HepG2 (cell line): ENCODE data around the gene PIEZO1. TPM values are rescaled to one million over a fixed set of nuclear protein-coding genes. Genes with fewer than 3 reads are reported as not detected.

Source experiments
- AKAP8 ChIP-seq: sonication (generic); formaldehyde crosslinking; IDR thresholded peaks from 2 replicates; pipeline ENCODE4 v1.5.1; 2020; ENCODE audit warnings: mild to moderate bottlenecking, missing genetic modification reagents
- ATAD3A ChIP-seq: sonication (generic); formaldehyde crosslinking; IDR thresholded peaks from 2 replicates; pipeline ENCODE4 v1.4.0; 2020; ENCODE audit warnings: missing genetic modification reagents
- ATF7 ChIP-seq, 2 experiments: fragments of 450-650 bp in 1 of 2; sonication (generic) in 1 of 2; formaldehyde crosslinking in 1 of 2; IDR thresholded peaks; 2 replicates each; pipeline versions ENCODE4 v1.4.0 to v1.6.1; 2016 to 2020; ENCODE audit warnings: antibody characterized with exemption in 1 of 2, mild to moderate bottlenecking in 1 of 2, missing genetic modification reagents in 1 of 2
- BRCA1 ChIP-seq: sonication (generic); formaldehyde crosslinking; IDR thresholded peaks from 2 replicates; pipeline ENCODE4 v1.4.0; 2020; ENCODE audit warnings: missing genetic modification reagents
- CBX5 ChIP-seq: sonication (generic); formaldehyde crosslinking; IDR thresholded peaks from 2 replicates; pipeline ENCODE4 v1.4.0; 2020; ENCODE audit warnings: missing genetic modification reagents, borderline replicate concordance
- GATA4 ChIP-seq: sonication (generic); IDR thresholded peaks from 2 replicates; pipeline ENCODE4 v1.6.1; 2016; ENCODE audit warnings: antibody characterized with exemption, low read depth, borderline replicate concordance
- HNF4G ChIP-seq, 2 experiments: sonication (generic) in 1 of 2; formaldehyde crosslinking in 1 of 2; IDR thresholded peaks; 2 replicates each; pipeline versions ENCODE4 v1.4.0 to v1.6.1; 2011 to 2020; ENCODE audit warnings: borderline replicate concordance in 2 of 2, low read depth in 2 of 2, mild to moderate bottlenecking in 2 of 2, low read length in 1 of 2, missing genetic modification reagents in 1 of 2, moderate library complexity in 1 of 2
- MAFG ChIP-seq: sonication (generic); formaldehyde crosslinking; IDR thresholded peaks from 2 replicates; pipeline ENCODE4 v1.5.1; 2020; ENCODE audit warnings: mild to moderate bottlenecking, missing genetic modification reagents
- NCOR1 ChIP-seq: fragments of 200-600 bp; sonication (generic); IDR thresholded peaks from 2 replicates; pipeline ENCODE4 v1.7.0; 2017; ENCODE audit warnings: antibody characterized with exemption, low read length, borderline replicate concordance
- RBAK ChIP-seq: sonication (generic); formaldehyde crosslinking; IDR thresholded peaks from 2 replicates; pipeline ENCODE4 v1.5.1; 2020; ENCODE audit warnings: mild to moderate bottlenecking, missing genetic modification reagents
- TOPORS ChIP-seq: sonication (generic); formaldehyde crosslinking; IDR thresholded peaks from 2 replicates; pipeline ENCODE4 v1.8.0; 2023; ENCODE audit warnings: mild to moderate bottlenecking, missing genetic modification reagents
- ZBTB7A ChIP-seq: sonication (generic); formaldehyde crosslinking; IDR thresholded peaks from 2 replicates; pipeline ENCODE4 v1.8.0; 2022; ENCODE audit warnings: mild to moderate bottlenecking, missing genetic modification reagents
- ZNF10 ChIP-seq: sonication (generic); formaldehyde crosslinking; IDR thresholded peaks from 2 replicates; pipeline ENCODE4 v1.4.0; 2020; ENCODE audit warnings: mild to moderate bottlenecking, low read depth, missing genetic modification reagents, borderline replicate concordance
- ZNF331 ChIP-seq: sonication (generic); formaldehyde crosslinking; IDR thresholded peaks from 2 replicates; pipeline ENCODE4 v1.4.0; 2020; ENCODE audit warnings: missing genetic modification reagents
- ZNF567 ChIP-seq: sonication (generic); formaldehyde crosslinking; IDR thresholded peaks from 2 replicates; pipeline ENCODE4 v1.8.1; 2023; ENCODE audit warnings: mild to moderate bottlenecking, missing genetic modification reagents, borderline replicate concordance
- ZNF577 ChIP-seq: sonication (generic); formaldehyde crosslinking; IDR thresholded peaks from 2 replicates; pipeline ENCODE4 v1.4.0; 2020; ENCODE audit warnings: mild to moderate bottlenecking, low read depth, missing genetic modification reagents, borderline replicate concordance
- ZNF724P ChIP-seq: sonication (generic); formaldehyde crosslinking; IDR thresholded peaks from 2 replicates; pipeline ENCODE4 v1.8.0; 2022; ENCODE audit warnings: missing genetic modification reagents, borderline replicate concordance
- polyA plus RNA-seq, 8 experiments: library from polyadenylated mRNA; depleted of rRNA in 3 of 8; stranded (reverse) in 7 of 8; unstranded in 1 of 8; fragments of >200 nt; fragmentation: Illumina TruSeq in 4 of 8; extraction: Trizol in 4 of 8; gene quantifications; 2 replicates each; pipeline versions ENCODE4 v1.2.1 to v1.2.3, GENCODE V29; 2011 to 2016; ENCODE audit warnings: low read depth in 4 of 8, missing spikeins in 1 of 8, mixed read lengths in 1 of 8; ENCODE audit not compliant: insufficient read depth in 1 of 8
- total RNA-seq, 5 experiments: library from RNA; depleted of rRNA; stranded (reverse); fragments of >200 nt; fragmentation: Illumina TruSeq; extraction: Trizol; gene quantifications; 2 replicates each; pipeline ENCODE4 v1.2.3, GENCODE V29; 2016; ENCODE audit warnings: low read depth in 1 of 5
- TF ChIP-seq, protein P1 (sequence below): sonication (generic); formaldehyde crosslinking; IDR thresholded peaks from 2 replicates; pipeline ENCODE4 v1.4.0; 2020; ENCODE audit warnings: missing genetic modification reagents
- TF ChIP-seq, protein P2 (sequence below): sonication (generic); formaldehyde crosslinking; IDR thresholded peaks from 2 replicates; pipeline ENCODE4 v1.5.0; 2020; ENCODE audit warnings: mild to moderate bottlenecking, missing genetic modification reagents, moderate library complexity
- TF ChIP-seq, protein P3 (sequence below): sonication (generic); formaldehyde crosslinking; IDR thresholded peaks from 2 replicates; pipeline ENCODE4 v1.8.0; 2022; ENCODE audit warnings: mild to moderate bottlenecking, missing genetic modification reagents, moderate library complexity
- TF ChIP-seq, protein P4 (sequence below): IDR thresholded peaks from 2 replicates; pipeline ENCODE4 v1.6.1; 2012; ENCODE audit warnings: inconsistent platforms
- TF ChIP-seq, protein P5 (sequence below): sonication (generic); formaldehyde crosslinking; IDR thresholded peaks from 2 replicates; pipeline ENCODE4 v1.4.0; 2020; ENCODE audit warnings: missing genetic modification reagents
- TF ChIP-seq, protein P6 (sequence below): sonication (generic); formaldehyde crosslinking; IDR thresholded peaks from 2 replicates; pipeline ENCODE4 v1.5.0; 2020; ENCODE audit warnings: missing genetic modification reagents, mild to moderate bottlenecking, borderline replicate concordance

Gene PIEZO1
- total and polyA plus RNA-seq, 2 of the 13 experiments (the other 11 are each of a cell fraction or from before 2014, with no cell fraction given) = 67.9 to 85.0 TPM

DNA sequence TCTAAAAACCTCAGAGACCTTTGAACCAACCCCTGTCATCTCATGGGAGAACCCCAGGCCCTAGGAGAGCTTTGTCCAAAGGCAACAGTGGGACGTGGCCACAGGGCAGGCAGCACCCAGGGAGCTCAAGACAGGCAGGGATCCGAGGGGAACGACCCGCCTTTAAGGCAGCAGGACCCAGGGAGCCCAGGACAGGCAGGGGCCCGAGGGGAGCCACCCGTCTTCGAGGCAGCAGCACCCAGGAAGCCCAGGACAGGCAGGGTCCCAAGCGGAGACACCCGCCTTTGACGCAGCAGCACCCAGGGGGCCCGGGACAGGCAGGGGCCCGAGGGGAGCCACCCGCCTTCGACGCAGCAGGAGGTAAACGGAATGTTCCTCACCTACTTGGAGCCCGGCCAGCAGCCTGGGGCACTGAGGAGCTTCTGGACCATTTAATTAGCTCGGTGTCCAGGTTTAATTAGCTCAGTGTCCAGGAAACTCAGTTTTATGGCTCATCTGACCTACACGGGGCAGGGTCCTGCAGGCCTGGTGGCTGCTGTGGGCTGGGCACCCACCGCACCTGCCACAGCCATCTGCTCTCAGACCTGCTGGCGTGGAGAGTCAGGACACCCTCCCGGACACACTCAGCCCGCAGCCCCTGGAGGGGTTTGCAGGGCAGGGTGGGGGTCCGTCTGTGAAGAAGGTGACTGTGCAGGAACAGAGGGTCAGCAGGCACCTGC is 24.4 kb downstream of the PIEZO1 start (continued):
- TF ChIP-seq, protein P1, sequence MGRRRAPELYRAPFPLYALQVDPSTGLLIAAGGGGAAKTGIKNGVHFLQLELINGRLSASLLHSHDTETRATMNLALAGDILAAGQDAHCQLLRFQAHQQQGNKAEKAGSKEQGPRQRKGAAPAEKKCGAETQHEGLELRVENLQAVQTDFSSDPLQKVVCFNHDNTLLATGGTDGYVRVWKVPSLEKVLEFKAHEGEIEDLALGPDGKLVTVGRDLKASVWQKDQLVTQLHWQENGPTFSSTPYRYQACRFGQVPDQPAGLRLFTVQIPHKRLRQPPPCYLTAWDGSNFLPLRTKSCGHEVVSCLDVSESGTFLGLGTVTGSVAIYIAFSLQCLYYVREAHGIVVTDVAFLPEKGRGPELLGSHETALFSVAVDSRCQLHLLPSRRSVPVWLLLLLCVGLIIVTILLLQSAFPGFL (CRISPR knock-in tag) = no peak
- TF ChIP-seq ZNF567 (CRISPR knock-in tag) (no peak), ZNF331 (CRISPR knock-in tag) (no peak), ATF7 (IDR thresholded peaks at IDR 0.05) (no peak), ATF7 (CRISPR knock-in tag; IDR thresholded peaks at IDR 0.05) (no peak), ZNF10 (CRISPR knock-in tag) (no peak), AKAP8 (CRISPR knock-in tag) (0 out of 2 replicates have a peak, but pooled peaks have one; percentile 48), MAFG (CRISPR knock-in tag) (0 out of 2 replicates have a peak, but pooled peaks have one; percentile 35), GATA4 (no peak), NCOR1 (no peak), ATAD3A (CRISPR knock-in tag) (no peak), HNF4G (IDR thresholded peaks at IDR 0.05; ENCODE audit: borderline replicate concordance, low read depth, low read length) (peak; percentile 55; the same call in 1 of the 2 replicates), HNF4G (CRISPR knock-in tag; IDR thresholded peaks at IDR 0.05; ENCODE audit: borderline replicate concordance, low read depth) (0 out of 2 replicates have a peak, but pooled peaks have one; percentile 36), TOPORS (CRISPR knock-in tag) (no peak), BRCA1 (CRISPR knock-in tag) (no peak), ZNF724P (CRISPR knock-in tag) (no peak), ZNF577 (CRISPR knock-in tag) (no peak), RBAK (CRISPR knock-in tag) (no peak), CBX5 (CRISPR knock-in tag) (no peak), ZBTB7A (no peak)
- TF ChIP-seq, protein P2, sequence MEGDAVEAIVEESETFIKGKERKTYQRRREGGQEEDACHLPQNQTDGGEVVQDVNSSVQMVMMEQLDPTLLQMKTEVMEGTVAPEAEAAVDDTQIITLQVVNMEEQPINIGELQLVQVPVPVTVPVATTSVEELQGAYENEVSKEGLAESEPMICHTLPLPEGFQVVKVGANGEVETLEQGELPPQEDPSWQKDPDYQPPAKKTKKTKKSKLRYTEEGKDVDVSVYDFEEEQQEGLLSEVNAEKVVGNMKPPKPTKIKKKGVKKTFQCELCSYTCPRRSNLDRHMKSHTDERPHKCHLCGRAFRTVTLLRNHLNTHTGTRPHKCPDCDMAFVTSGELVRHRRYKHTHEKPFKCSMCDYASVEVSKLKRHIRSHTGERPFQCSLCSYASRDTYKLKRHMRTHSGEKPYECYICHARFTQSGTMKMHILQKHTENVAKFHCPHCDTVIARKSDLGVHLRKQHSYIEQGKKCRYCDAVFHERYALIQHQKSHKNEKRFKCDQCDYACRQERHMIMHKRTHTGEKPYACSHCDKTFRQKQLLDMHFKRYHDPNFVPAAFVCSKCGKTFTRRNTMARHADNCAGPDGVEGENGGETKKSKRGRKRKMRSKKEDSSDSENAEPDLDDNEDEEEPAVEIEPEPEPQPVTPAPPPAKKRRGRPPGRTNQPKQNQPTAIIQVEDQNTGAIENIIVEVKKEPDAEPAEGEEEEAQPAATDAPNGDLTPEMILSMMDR (CRISPR knock-in tag) = no peak
- TF ChIP-seq, protein P3, sequence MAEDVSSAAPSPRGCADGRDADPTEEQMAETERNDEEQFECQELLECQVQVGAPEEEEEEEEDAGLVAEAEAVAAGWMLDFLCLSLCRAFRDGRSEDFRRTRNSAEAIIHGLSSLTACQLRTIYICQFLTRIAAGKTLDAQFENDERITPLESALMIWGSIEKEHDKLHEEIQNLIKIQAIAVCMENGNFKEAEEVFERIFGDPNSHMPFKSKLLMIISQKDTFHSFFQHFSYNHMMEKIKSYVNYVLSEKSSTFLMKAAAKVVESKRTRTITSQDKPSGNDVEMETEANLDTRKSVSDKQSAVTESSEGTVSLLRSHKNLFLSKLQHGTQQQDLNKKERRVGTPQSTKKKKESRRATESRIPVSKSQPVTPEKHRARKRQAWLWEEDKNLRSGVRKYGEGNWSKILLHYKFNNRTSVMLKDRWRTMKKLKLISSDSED = no peak
- TF ChIP-seq, protein P4, sequence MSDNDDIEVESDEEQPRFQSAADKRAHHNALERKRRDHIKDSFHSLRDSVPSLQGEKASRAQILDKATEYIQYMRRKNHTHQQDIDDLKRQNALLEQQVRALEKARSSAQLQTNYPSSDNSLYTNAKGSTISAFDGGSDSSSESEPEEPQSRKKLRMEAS = 0 out of 2 replicates have a peak, but pooled peaks have one; percentile 13
- TF ChIP-seq, protein P5, sequence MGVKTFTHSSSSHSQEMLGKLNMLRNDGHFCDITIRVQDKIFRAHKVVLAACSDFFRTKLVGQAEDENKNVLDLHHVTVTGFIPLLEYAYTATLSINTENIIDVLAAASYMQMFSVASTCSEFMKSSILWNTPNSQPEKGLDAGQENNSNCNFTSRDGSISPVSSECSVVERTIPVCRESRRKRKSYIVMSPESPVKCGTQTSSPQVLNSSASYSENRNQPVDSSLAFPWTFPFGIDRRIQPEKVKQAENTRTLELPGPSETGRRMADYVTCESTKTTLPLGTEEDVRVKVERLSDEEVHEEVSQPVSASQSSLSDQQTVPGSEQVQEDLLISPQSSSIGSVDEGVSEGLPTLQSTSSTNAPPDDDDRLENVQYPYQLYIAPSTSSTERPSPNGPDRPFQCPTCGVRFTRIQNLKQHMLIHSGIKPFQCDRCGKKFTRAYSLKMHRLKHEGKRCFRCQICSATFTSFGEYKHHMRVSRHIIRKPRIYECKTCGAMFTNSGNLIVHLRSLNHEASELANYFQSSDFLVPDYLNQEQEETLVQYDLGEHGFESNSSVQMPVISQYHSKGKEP (CRISPR knock-in tag) = no peak
- TF ChIP-seq, protein P6, sequence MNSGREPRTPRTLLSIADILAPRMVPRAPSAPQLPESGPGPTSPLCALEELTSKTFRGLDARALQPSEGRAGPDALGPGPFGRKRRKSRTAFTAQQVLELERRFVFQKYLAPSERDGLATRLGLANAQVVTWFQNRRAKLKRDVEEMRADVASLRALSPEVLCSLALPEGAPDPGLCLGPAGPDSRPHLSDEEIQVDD (CRISPR knock-in tag) = no peak
